ENCODE measurements around the gene ARHGAP24. TPM values are rescaled to one million over a fixed set of nuclear protein-coding genes. Genes with fewer than 3 reads are reported as not detected.

The ARHGAP24 gene
- total and polyA plus RNA-seq, 10 of the 15 experiments (the other 5 are each of a cell fraction or from before 2014, with no cell fraction given), result 0.10 to 4.2 (median 0.52) TPM

GRCh38 chr4:85500110-85500867 lies 25.3 kb downstream of the ARHGAP24 start:
- Histone ChIP-seq H3K4me3 (no peak overlapping the region), H3K4me1 (ENCODE audit: control insufficient read depth, insufficient read depth, low read length) (peaks cover 10% of the 10 kb centered on the region; the same call in 1 of the 2 replicates), H3K79me2 (ENCODE audit: control insufficient read depth, insufficient read depth, low read length) (no peaks in the 10 kb centered on the region), H4K20me1 (ENCODE audit: control insufficient read depth, insufficient read depth) (no peaks in the 10 kb centered on the region), H2AFZ (ENCODE audit: control insufficient read depth, low read depth, low read length) (no peak overlapping the region), H3K27ac (ENCODE audit: control insufficient read depth, insufficient read depth) (no peak overlapping the region), H3K4me2 (ENCODE audit: control insufficient read depth, insufficient read depth) (no peak overlapping the region), H3K9ac (ENCODE audit: control insufficient read depth, insufficient read depth, low read length) (no peak overlapping the region), H3K36me3 (ENCODE audit: control insufficient read depth in 2 of 2, insufficient read depth in 2 of 2, low read length in 1 of 2) (no peaks in the 10 kb centered on the region), H3K27me3 (replicated peaks in 1 of 2; ENCODE audit: control insufficient read depth in 2 of 2, insufficient read depth in 2 of 2, low read length in 1 of 2) (no peaks in the 10 kb centered on the region), H3K9me3 (replicated peaks; ENCODE audit: control insufficient read depth, insufficient read depth, low read length) (no peaks in the 10 kb centered on the region)
- SMC1A ChIA-PET (ENCODE audit: uncharacterized antibody, unreplicated experiment), result interaction anchor here (0.9 kb wide), 1 partner anchor 10 kb away, joined by 4 read pairs; no protein-coding TSS in a partner anchor
- in situ Hi-C loops (cut with MboI) (no loop called here), intact Hi-C loops (cut with micrococcal nuclease; ENCODE audit: unreplicated experiment) (no loop called here)
- no peak for ATAC-seq
- 87% methylated on average over 3 of the region's 3 CpGs for WGBS (ENCODE audit: insufficient coverage, insufficient replicate concordance, low lambda C conversion rate, missing lambda C conversion rate)
- DNase-seq (ENCODE audit: low read depth, low spot score), result no peak
- TF ChIP-seq ATF7 (IDR thresholded peaks at IDR 0.05; ENCODE audit: low read depth) (no peak), MEF2A (IDR thresholded peaks at IDR 0.05; ENCODE audit: insufficient read depth, low read depth, low read length) (no peak), TCF12 (IDR thresholded peaks at IDR 0.05; ENCODE audit: low read depth, low read length) (no peak), USF1 (IDR thresholded peaks at IDR 0.05; ENCODE audit: borderline replicate concordance, extremely low read length, insufficient read depth, low read depth, low read length) (no peak), STAT1 (conservative IDR thresholded peaks at IDR 0.05) (no peak), ZSCAN29 (IDR thresholded peaks at IDR 0.05) (no peak), RELA (IDR thresholded peaks at IDR 0.05; ENCODE audit: borderline replicate concordance, partially characterized antibody) (no peak), SIX5 (IDR thresholded peaks at IDR 0.05; ENCODE audit: low read depth, low read length, severe bottlenecking) (no peak), NFYA (IDR thresholded peaks at IDR 0.05; ENCODE audit: borderline replicate concordance, low read depth, low read length) (no peak), SREBF1 (IDR thresholded peaks at IDR 0.05; ENCODE audit: low read length) (no peak), ZNF687 (IDR thresholded peaks at IDR 0.05) (no peak), ZNF217 (IDR thresholded peaks at IDR 0.05) (no peak), CEBPB (IDR thresholded peaks at IDR 0.05; ENCODE audit: borderline replicate concordance in 1 of 2, low read depth in 2 of 2, low read length in 2 of 2) (no peak), PKNOX1 (IDR thresholded peaks at IDR 0.05) (no peak), EGR1 (IDR thresholded peaks at IDR 0.05; ENCODE audit: borderline replicate concordance in 1 of 2, low read depth in 2 of 2, low read length in 2 of 2) (no peak), IKZF2 (IDR thresholded peaks at IDR 0.05) (no peak), ETV6 (conservative IDR thresholded peaks at IDR 0.05 in 1 of 2, IDR thresholded peaks at IDR 0.05 in 1 of 2; ENCODE audit: borderline replicate concordance in 1 of 2, low read depth in 1 of 2) (no peak)
- no TSS peak for BruUV-seq (replicated peaks)
- FAIRE-seq, result no peak
- RAD21 ChIA-PET (ENCODE audit: unreplicated experiment), result no interaction called here
- CTCF ChIA-PET, result interaction anchor here (1.2 to 1.9 kb wide), 2 partner anchors 13 to 25 kb away, joined by 5 read pairs; partner anchors contain the start of gene ARHGAP24
- POLR2A ChIA-PET, result interaction anchor here (0.6 kb wide), 1 partner anchor 26 kb away, joined by 3 read pairs; no protein-coding TSS in a partner anchor
